ENCODE data around the gene NAA15. TPM values are rescaled to one million over a fixed set of nuclear protein-coding genes. Genes with fewer than 3 reads are reported as not detected.

NAA15 gene
- total and polyA plus RNA-seq, 2 experiments from 2014 or later, result 29.2 to 32.8 TPM

- H3K4me1 ChIP-seq (ENCODE audit: insufficient read depth), result no peaks in the 10 kb centered on the region
- no peak for DNase-seq
- TF ChIP-seq EZH2phosphoT487 (IDR thresholded peaks at IDR 0.05; ENCODE audit: insufficient read depth, low read depth), result no peak
- TF ChIP-seq EZH2 (IDR thresholded peaks at IDR 0.05; ENCODE audit: insufficient read depth, poor library complexity, severe bottlenecking), result no peak
- H3F3A ChIP-seq (ENCODE audit: insufficient read depth), result no peaks in the 10 kb centered on the region
- WGBS, 2 experiments (ENCODE audit: low coverage in 1 of 2, low lambda C conversion rate in 2 of 2, missing lambda C conversion rate in 2 of 2), result 90 to 97% methylated on average over 2 of the region's 2 CpGs
- no peaks in the 10 kb centered on the region for H3K27me3 ChIP-seq (replicated peaks; ENCODE audit: insufficient read depth)
- H3K9me3 ChIP-seq (ENCODE audit: low read depth), result no peaks in the 10 kb centered on the region
- H3K9ac ChIP-seq, result no peak overlapping the region
- in situ Hi-C loops (cut with MboI), result no loop called here
- no peak overlapping the region for H3K4me2 ChIP-seq (ENCODE audit: unreplicated experiment)
- H4K20me1 ChIP-seq (ENCODE audit: insufficient read depth), result peaks cover 6% of the 10 kb centered on the region
- peaks cover 9% of the 10 kb centered on the region for H3K36me3 ChIP-seq (ENCODE audit: low read depth)
- H3K79me2 ChIP-seq (ENCODE audit: insufficient read depth), result peaks cover 91% of the 10 kb centered on the region
- H3K27ac ChIP-seq, result no peak overlapping the region
- H3K4me3 ChIP-seq, result no peak overlapping the region
- H3K9me2 ChIP-seq (ENCODE audit: insufficient read depth), result no peaks in the 10 kb centered on the region
- H2AFZ ChIP-seq, result no peak overlapping the region
Observed at GRCh38 chr4:139469216-139469615, 167.9 kb downstream of the NAA15 start.

Small RNA genes lying within 50 kb of the gene (small RNA-seq; reads per million reads assigned to genes)
- not detected for gene RF01225 (ENCODE audit: low read depth, low replicate concordance)
- gene RNU6-1074P (ENCODE audit: low read depth, low replicate concordance), result not detected
- not detected for gene RNU6-1214P (ENCODE audit: low read depth, low replicate concordance)

Other genes with a start within 250 kb of the NAA15 start
- 33.5 and 34.5 TPM in 2 replicates for gene ELF2, start 124.3 kb upstream of the NAA15 start, total RNA-seq (2014; rRNA removed; shearing (Covaris generic))
- 17.6 and 18.8 TPM in 2 replicates for gene ELF2, start 124.3 kb upstream of the NAA15 start, polyA plus RNA-seq (2016; fragmentation: Nextera tagmentation; extraction: Ambion mirVana)
- gene MGARP, start 21.3 kb upstream of the NAA15 start, total RNA-seq (2014; rRNA removed; shearing (Covaris generic)), result 2.1 and 2.4 TPM in 2 replicates
- gene MGARP, start 21.3 kb upstream of the NAA15 start, polyA plus RNA-seq (2016; fragmentation: Nextera tagmentation; extraction: Ambion mirVana), result 2.9 TPM in 2 replicates
- 23.0 and 38.0 TPM in 2 replicates for gene NDUFC1, start 972 bp downstream of the NAA15 start, total RNA-seq (2014; rRNA removed; shearing (Covaris generic))
- gene NDUFC1, start 972 bp downstream of the NAA15 start, polyA plus RNA-seq (2016; fragmentation: Nextera tagmentation; extraction: Ambion mirVana), result 222 and 225 TPM in 2 replicates
- gene RAB33B, start 152.6 kb downstream of the NAA15 start, total RNA-seq (2014; rRNA removed; shearing (Covaris generic)), result 13.2 and 15.2 TPM in 2 replicates
- gene RAB33B, start 152.6 kb downstream of the NAA15 start, polyA plus RNA-seq (2016; fragmentation: Nextera tagmentation; extraction: Ambion mirVana), result 10.2 and 11.6 TPM in 2 replicates